Uterus (tissue), 4 donors: ENCODE measurements around the gene FBLIM1. TPM values are rescaled to one million over a fixed set of nuclear protein-coding genes. Genes with fewer than 3 reads are reported as not detected.

Source experiments
- DNase-seq, 2 donors: peaks; one replicate each; pipeline ENCODE4 v3.0.0-alpha.2; 2019 to 2020
- H3K27ac ChIP-seq, 2 donors: fragments of 200-600 bp; sonication (generic); 1 replicate in 1 of 2; 2 replicates in 1 of 2; pipeline ENCODE4 v1.5.1; 2016 to 2018
- H3K27me3 ChIP-seq, 2 donors: fragments of 200-600 bp; sonication (generic); one replicate each; pipeline ENCODE4 v1.5.1; 2018 to 2019; ENCODE audit warnings: control low read depth in 1 of 2
- H3K36me3 ChIP-seq, 2 donors: fragments of 200-600 bp; sonication (generic); one replicate each; pipeline ENCODE4 v1.5.1; 2019; ENCODE audit warnings: control low read depth in 1 of 2
- H3K4me1 ChIP-seq, 2 donors: fragments of 200-600 bp; sonication (generic); one replicate each; pipeline ENCODE4 v1.5.1; 2018 to 2019; ENCODE audit warnings: control low read depth in 1 of 2
- H3K4me3 ChIP-seq, 2 donors: fragments of 200-600 bp; sonication (generic); 1 replicate in 1 of 2; 2 replicates in 1 of 2; pipeline ENCODE4 v1.5.1; 2018 to 2019; ENCODE audit warnings: mild to moderate bottlenecking in 1 of 2
- H3K9me3 ChIP-seq, 2 donors: fragments of 200-600 bp; sonication (generic); one replicate each; pipeline ENCODE4 v1.5.1; 2019; ENCODE audit warnings: control low read depth in 1 of 2
- CTCF ChIP-seq, 4 experiments: fragments of 200-600 bp in 2 of 4; fragments of 450-650 bp in 2 of 4; sonication (generic) in 2 of 4; IDR thresholded peaks; one replicate each; pipeline ENCODE4 v1.5.1; 2016 to 2019; ENCODE audit warnings: antibody characterized with exemption in 4 of 4, mild to moderate bottlenecking in 2 of 4, moderate library complexity in 1 of 4
- POLR2A ChIP-seq, 2 donors: fragments of 450-650 bp; IDR thresholded peaks; one replicate each; pipeline ENCODE4 v1.6.1; 2016; ENCODE audit warnings: antibody characterized with exemption in 2 of 2, mild to moderate bottlenecking in 1 of 2, moderate library complexity in 1 of 2
- intact Hi-C: fragments of 100-400 bp; cut with DNase I; formaldehyde crosslinking; loops from one replicate; pipeline ENCODE4 v1.15.1; 2023; ENCODE audit warnings: low total_unique reads
- total RNA-seq, 4 donors: library from RNA; depleted of rRNA in 3 of 4; stranded (reverse); fragments of >200 nt in 3 of 4; gene quantifications; one replicate each; pipeline versions ENCODE4 v1.1.0 to v1.2.4, GENCODE V29; 2014 to 2023
- donor health status: DM: yes; HTN: yes; CAD: no.

The FBLIM1 gene
- total RNA-seq, 4 donors from 2014 or later, result 12.9 to 96.9 (median 74.3) TPM

GRCh38 chr1:15786581-15786980, 28.0 kb downstream of the FBLIM1 start:
- H3K4me3 ChIP-seq, result no peak overlapping the region
- no peaks in the 10 kb centered on the region for H3K36me3 ChIP-seq
- H3K27ac ChIP-seq, result peak overlapping the region in 1 of 2 donors; percentile 4
- TF ChIP-seq CTCF (IDR thresholded peaks at IDR 0.05) (no peak), POLR2A (IDR thresholded peaks at IDR 0.05) (no peak)
- H3K27me3 ChIP-seq, result no peaks in the 10 kb centered on the region
- intact Hi-C loops, result no loop called here
- no peaks in the 10 kb centered on the region for H3K9me3 ChIP-seq
- no peak for DNase-seq
- H3K4me1 ChIP-seq, result no peaks in the 10 kb centered on the region

GRCh38 chr1:15788624-15789301, 30.2 kb downstream of the FBLIM1 start:
- no peak for DNase-seq
- intact Hi-C loops, result no loop called here
- no peak overlapping the region for H3K27ac ChIP-seq

GRCh38 chr1:15796086-15796462, 37.5 kb downstream of the FBLIM1 start:
- no peaks in the 10 kb centered on the region for H3K27me3 ChIP-seq
- no peak for TF ChIP-seq CTCF (IDR thresholded peaks at IDR 0.05)
- TF ChIP-seq POLR2A (IDR thresholded peaks at IDR 0.05), result no peak
- DNase-seq, result no peak
- H3K4me1 ChIP-seq, result peaks cover 3 to 20% of the 10 kb centered on the region in 2 donors
- H3K4me3 ChIP-seq, result no peak overlapping the region
- intact Hi-C loops, result no loop called here
- H3K27ac ChIP-seq, result peak overlapping the region; percentile 67
- no peaks in the 10 kb centered on the region for H3K36me3 ChIP-seq
- H3K9me3 ChIP-seq, result no peaks in the 10 kb centered on the region

More at GRCh38 chr1:15788624-15789301, 30.2 kb downstream of the FBLIM1 start:
- Histone ChIP-seq H3K27me3 (no peaks in the 10 kb centered on the region), H3K4me3 (no peak overlapping the region), H3K4me1 (no peaks in the 10 kb centered on the region), H3K9me3 (no peaks in the 10 kb centered on the region), H3K36me3 (no peaks in the 10 kb centered on the region)
- TF ChIP-seq POLR2A (IDR thresholded peaks at IDR 0.05), result no peak
- no peak for TF ChIP-seq CTCF (IDR thresholded peaks at IDR 0.05)

GRCh38 chr1:15797614-15798390, 39.2 kb downstream of the FBLIM1 start:
- intact Hi-C loops, result no loop called here
- TF ChIP-seq CTCF (IDR thresholded peaks at IDR 0.05) (no peak), POLR2A (IDR thresholded peaks at IDR 0.05) (no peak)
- no peak for DNase-seq
- no peaks in the 10 kb centered on the region for H3K9me3 ChIP-seq
- peak overlapping the region; percentile 10 to 67 for H3K27ac ChIP-seq
- H3K27me3 ChIP-seq, result no peaks in the 10 kb centered on the region
- H3K4me3 ChIP-seq, result no peak overlapping the region
- H3K4me1 ChIP-seq, result peaks cover 3 to 20% of the 10 kb centered on the region in 2 donors
- H3K36me3 ChIP-seq, result no peaks in the 10 kb centered on the region
